Measurements from ENCODE around the gene RNF125.
A peak's percentile ranks its signal among the peaks of the same experiment; 100 is the strongest.
"Not testable (repeated sequence)": the region's sequence is repeated elsewhere in the genome, so short reads cannot be mapped to it uniquely, and the experiment has no call there.

The RNF125 gene

GRCh38 chr18:32018331-32019250 lies at the start of gene RNF125:
Gene RNF125, plus strand, starts transcription at chr18:32018825. Its CDS starts 39 bp downstream, at chr18:32018864.
- peak; percentile 86 for DNase-seq

- no peak for DNase-seq
Measured at GRCh38 chr18:31970617-31971016, 48.0 kb upstream of the RNF125 start.

- peak; percentile 29 for DNase-seq
Measured at GRCh38 chr18:31973929-31974546, 44.6 kb upstream of the RNF125 start.

GRCh38 chr18:31976242-31976641 lies 42.4 kb upstream of the RNF125 start:
- no peak for DNase-seq

GRCh38 chr18:31977270-31977872 lies 41.3 kb upstream of the RNF125 start:
- peak; percentile 68 for DNase-seq

- DNase-seq: peak; percentile 4
Measured at GRCh38 chr18:31978616-31979015, 40.0 kb upstream of the RNF125 start.

GRCh38 chr18:31979714-31980113 lies 38.9 kb upstream of the RNF125 start:
- peak; percentile 80 for DNase-seq

- no peak for DNase-seq
Measured at GRCh38 chr18:31980863-31981262, 37.8 kb upstream of the RNF125 start.

- no peak for DNase-seq
Measured at GRCh38 chr18:31983020-31983419, 35.6 kb upstream of the RNF125 start.

GRCh38 chr18:31983976-31984375 lies 34.6 kb upstream of the RNF125 start:
- no peak for DNase-seq

GRCh38 chr18:31990823-31991222 lies 27.8 kb upstream of the RNF125 start:
- no peak for DNase-seq

GRCh38 chr18:31996007-31996406 lies 22.6 kb upstream of the RNF125 start:
- DNase-seq: no peak

- no peak for DNase-seq
Measured at GRCh38 chr18:31998880-31999412, 19.7 kb upstream of the RNF125 start.

GRCh38 chr18:32001141-32001540 lies 17.5 kb upstream of the RNF125 start:
- DNase-seq: not testable (repeated sequence)

- not testable (repeated sequence) for DNase-seq
Measured at GRCh38 chr18:32003822-32004221, 14.8 kb upstream of the RNF125 start.

GRCh38 chr18:32010124-32010721 lies 8.4 kb upstream of the RNF125 start:
- DNase-seq: no peak

- no peak for DNase-seq
Measured at GRCh38 chr18:32011193-32011592, 7.4 kb upstream of the RNF125 start.

- DNase-seq: peak; percentile 62
Measured at GRCh38 chr18:32019251-32019948, 775 bp downstream of the RNF125 start.

GRCh38 chr18:32019949-32020625 lies 1.5 kb downstream of the RNF125 start:
- DNase-seq: peak; percentile 56

GRCh38 chr18:32021756-32022564 lies 3.3 kb downstream of the RNF125 start:
- no peak for DNase-seq

GRCh38 chr18:32025744-32026143 lies 7.1 kb downstream of the RNF125 start:
- DNase-seq: no peak
